Fibroblast of upper back skin (primary cell): Measurements from ENCODE around the gene GLB1L.
"Not testable (repeated sequence)": the region's sequence is repeated elsewhere in the genome, so short reads cannot be mapped to it uniquely, and the experiment has no call there.

Experiments used
- DNase-seq: peaks from one replicate; pipeline ENCODE4 v3.0.0-alpha.2; 2013

Gene GLB1L

GRCh38 chr2:219205981-219206327 lies 39.3 kb downstream of the GLB1L start:
- DNase-seq, result no peak

GRCh38 chr2:219205165-219205538 lies 40.1 kb downstream of the GLB1L start:
- DNase-seq, result no peak

- no peak for DNase-seq
Measured at GRCh38 chr2:219204425-219205164, 40.6 kb downstream of the GLB1L start.

GRCh38 chr2:219201331-219201730 lies 43.9 kb downstream of the GLB1L start:
- DNase-seq, result not testable (repeated sequence)

GRCh38 chr2:219200502-219201326 lies 44.5 kb downstream of the GLB1L start:
- DNase-seq, result not testable (repeated sequence)

GRCh38 chr2:219199470-219200211 lies 45.6 kb downstream of the GLB1L start:
- DNase-seq, result no peak

- no peak for DNase-seq
Measured at GRCh38 chr2:219198974-219199373, 46.3 kb downstream of the GLB1L start.

GRCh38 chr2:219197388-219197787 lies 47.9 kb downstream of the GLB1L start:
- DNase-seq, result no peak

GRCh38 chr2:219186754-219187456 lies 58.3 kb downstream of the GLB1L start:
- no peak for DNase-seq
